ENCODE measurements around the gene TMEM179. TPM values are rescaled to one million over a fixed set of nuclear protein-coding genes. Genes with fewer than 3 reads are reported as not detected.

TMEM179 gene
- total and polyA plus RNA-seq, 2 experiments from 2014 or later, result 3.6 to 8.6 TPM

- H3K27me3 ChIP-seq, result no peaks in the 10 kb centered on the region
- H3K9me3 ChIP-seq (ENCODE audit: low read depth), result no peaks in the 10 kb centered on the region
- DNase-seq (ENCODE audit: low read depth in 1 of 2, low spot score in 1 of 2), result no peak
- no peaks in the 10 kb centered on the region for H3K4me1 ChIP-seq (ENCODE audit: low read depth)
- no peaks in the 10 kb centered on the region for H3K36me3 ChIP-seq
- no peak overlapping the region for H3K4me3 ChIP-seq
- H3K27ac ChIP-seq, result no peak overlapping the region
- no peak for TF ChIP-seq CTCF (IDR thresholded peaks at IDR 0.05; ENCODE audit: low read depth, low read length)
Measured at GRCh38 chr14:104591506-104592291, 12.9 kb downstream of the TMEM179 start.

- TF ChIP-seq CTCF (IDR thresholded peaks at IDR 0.05; ENCODE audit: low read depth, low read length), result no peak
Measured at GRCh38 chr14:104591031-104591430, 13.5 kb downstream of the TMEM179 start.

GRCh38 chr14:104590240-104590965 is 14.2 kb downstream of the TMEM179 start:
- no peak for DNase-seq (ENCODE audit: low read depth in 1 of 2, low spot score in 1 of 2)
- H3K27me3 ChIP-seq, result no peaks in the 10 kb centered on the region
- no peak overlapping the region for H3K27ac ChIP-seq
- H3K36me3 ChIP-seq, result no peaks in the 10 kb centered on the region
- no peak overlapping the region for H3K4me3 ChIP-seq
- no peaks in the 10 kb centered on the region for H3K9me3 ChIP-seq (ENCODE audit: low read depth)
- TF ChIP-seq CTCF (IDR thresholded peaks at IDR 0.05; ENCODE audit: low read depth, low read length), result no peak
- no peaks in the 10 kb centered on the region for H3K4me1 ChIP-seq (ENCODE audit: low read depth)

More at GRCh38 chr14:104591031-104591430, 13.5 kb downstream of the TMEM179 start:
- Histone ChIP-seq H3K4me1 (ENCODE audit: low read depth) (no peaks in the 10 kb centered on the region), H3K27ac (no peak overlapping the region), H3K27me3 (no peaks in the 10 kb centered on the region), H3K4me3 (no peak overlapping the region), H3K9me3 (ENCODE audit: low read depth) (no peaks in the 10 kb centered on the region), H3K36me3 (no peaks in the 10 kb centered on the region)
- no peak for DNase-seq (ENCODE audit: low read depth in 1 of 2, low spot score in 1 of 2)

GRCh38 chr14:104589338-104590195 is 15.0 kb downstream of the TMEM179 start:
- Histone ChIP-seq H3K27ac (no peak overlapping the region), H3K4me1 (ENCODE audit: low read depth) (peaks cover 5% of the 10 kb centered on the region), H3K4me3 (no peak overlapping the region), H3K9me3 (ENCODE audit: low read depth) (no peaks in the 10 kb centered on the region), H3K27me3 (no peaks in the 10 kb centered on the region), H3K36me3 (no peaks in the 10 kb centered on the region)
- TF ChIP-seq CTCF (IDR thresholded peaks at IDR 0.05; ENCODE audit: low read depth, low read length), result no peak
- no peak for DNase-seq (ENCODE audit: low read depth in 1 of 2, low spot score in 1 of 2)

GRCh38 chr14:104588066-104588857 is 16.3 kb downstream of the TMEM179 start:
- no peak for DNase-seq (ENCODE audit: low read depth in 1 of 2, low spot score in 1 of 2)
- Histone ChIP-seq H3K4me3 (no peak overlapping the region), H3K4me1 (ENCODE audit: low read depth) (peaks cover 18% of the 10 kb centered on the region), H3K27ac (no peak overlapping the region), H3K9me3 (ENCODE audit: low read depth) (no peaks in the 10 kb centered on the region), H3K36me3 (no peaks in the 10 kb centered on the region), H3K27me3 (no peaks in the 10 kb centered on the region)
- no peak for TF ChIP-seq CTCF (IDR thresholded peaks at IDR 0.05; ENCODE audit: low read depth, low read length)
